ENCODE results near the gene MYADML2. TPM values are rescaled to one million over a fixed set of nuclear protein-coding genes. Genes with fewer than 3 reads are reported as not detected.

MYADML2 gene
- total RNA-seq, 4 donors from 2014 or later = 2.9 to 24.9 (median 13.3) TPM

- no peaks in the 10 kb centered on the region for H3K9me3 ChIP-seq
- peak within 1 kb of the TSS; percentile 90 to 98 (median 93) for H3K27ac ChIP-seq
- intact Hi-C loops (cut with DNase I; ENCODE audit: low total_unique reads) = no loop called here
- peak within 1 kb of the TSS; percentile 61 to 82 (median 66) for H3K4me3 ChIP-seq
- TF ChIP-seq POLR2A (IDR thresholded peaks at IDR 0.05) (peak; percentile 45 to 69), CTCF (IDR thresholded peaks at IDR 0.05 in 4 of 5, conservative IDR thresholded peaks at IDR 0.05 in 1 of 5) (peak in 1 of 5 experiments; percentile 14)
- peak; percentile 44 to 66 for DNase-seq
- in situ Hi-C loops (cut with MboI; ENCODE audit: low sequenced_read_pairs in 4 of 4) = no loop called here
- H3K36me3 ChIP-seq = peaks cover 0 to 40% of the 10 kb centered on the region in 2 donors
- no peaks in the 10 kb centered on the region for H3K27me3 ChIP-seq
- ATAC-seq = peak; percentile 75 to 77
- peaks cover 55 to 56% of the 10 kb centered on the region in 2 donors for H3K4me1 ChIP-seq
Observed at GRCh38 chr17:81917565-81918332, 29.3 kb downstream of the MYADML2 start, which contains the start of gene SIRT7. SIRT7 (minus strand) TSS chr17:81918176; CDS start chr17:81918131, 45 bp downstream.

GRCh38 chr17:81916234-81917001 is 30.6 kb downstream of the MYADML2 start:
- intact Hi-C loops (cut with DNase I; ENCODE audit: low total_unique reads) (no loop called here), in situ Hi-C loops (cut with MboI; ENCODE audit: low sequenced_read_pairs in 4 of 4) (no loop called here)
- no peak for TF ChIP-seq CTCF (IDR thresholded peaks at IDR 0.05 in 4 of 5, conservative IDR thresholded peaks at IDR 0.05 in 1 of 5)
- TF ChIP-seq POLR2A (IDR thresholded peaks at IDR 0.05) = no peak
- no peak for ATAC-seq
- DNase-seq = no peak
- Histone ChIP-seq H3K9me3 (no peaks in the 10 kb centered on the region), H3K27me3 (no peaks in the 10 kb centered on the region), H3K36me3 (peaks cover 0 to 39% of the 10 kb centered on the region in 2 donors), H3K4me3 (peak overlapping the region in 2 of 4 donors; percentile 63 to 68), H3K27ac (no peak overlapping the region), H3K4me1 (peaks cover 42 to 48% of the 10 kb centered on the region in 2 donors)

- no peak overlapping the region for H3K27ac ChIP-seq
- TF ChIP-seq POLR2A (IDR thresholded peaks at IDR 0.05) (no peak), CTCF (IDR thresholded peaks at IDR 0.05 in 4 of 5, conservative IDR thresholded peaks at IDR 0.05 in 1 of 5) (no peak)
- peaks cover 34 to 42% of the 10 kb centered on the region in 2 donors for H3K4me1 ChIP-seq
- in situ Hi-C loops (cut with MboI; ENCODE audit: low sequenced_read_pairs in 4 of 4) = no loop called here
- DNase-seq = no peak
- intact Hi-C loops (cut with DNase I; ENCODE audit: low total_unique reads) = no loop called here
- H3K27me3 ChIP-seq = no peaks in the 10 kb centered on the region
- ATAC-seq = no peak
- H3K4me3 ChIP-seq = no peak overlapping the region
- peaks cover 0 to 39% of the 10 kb centered on the region in 2 donors for H3K36me3 ChIP-seq
- no peaks in the 10 kb centered on the region for H3K9me3 ChIP-seq
Observed at GRCh38 chr17:81915331-81915730, 31.7 kb downstream of the MYADML2 start.

GRCh38 chr17:81914103-81914850 is 32.8 kb downstream of the MYADML2 start:
- H3K9me3 ChIP-seq = no peaks in the 10 kb centered on the region
- intact Hi-C loops (cut with DNase I; ENCODE audit: low total_unique reads) = loop anchor here (5.0 kb wide), 1 partner anchor 82 kb away; the partner anchor contains the start of gene MCRIP1
- no peak overlapping the region for H3K27ac ChIP-seq
- TF ChIP-seq CTCF (IDR thresholded peaks at IDR 0.05 in 4 of 5, conservative IDR thresholded peaks at IDR 0.05 in 1 of 5) (no peak), POLR2A (IDR thresholded peaks at IDR 0.05) (no peak)
- in situ Hi-C loops (cut with MboI; ENCODE audit: low sequenced_read_pairs in 4 of 4) = no loop called here
- H3K4me1 ChIP-seq = peaks cover 31 to 37% of the 10 kb centered on the region in 2 donors
- no peak for ATAC-seq
- no peak overlapping the region for H3K4me3 ChIP-seq
- H3K36me3 ChIP-seq = peaks cover 0 to 38% of the 10 kb centered on the region in 2 donors
- H3K27me3 ChIP-seq = no peaks in the 10 kb centered on the region
- DNase-seq = no peak
